Duodenal mucosa (tissue), 2 donors: Measurements from ENCODE around the gene LCP1.

Experiments used
- H3K27ac ChIP-seq: one replicate; pipeline ENCODE4 v1.7.0; 2013; ENCODE audit warnings: low read depth, low read length
- H3K27me3 ChIP-seq, 2 donors: one replicate each; pipeline ENCODE4 v1.7.0; 2013; ENCODE audit warnings: low read length in 2 of 2, control low read depth in 1 of 2; ENCODE audit not compliant: insufficient read depth in 2 of 2, control insufficient read depth in 1 of 2
- H3K36me3 ChIP-seq, 2 donors: one replicate each; pipeline ENCODE4 v1.7.0; 2013; ENCODE audit warnings: low read length in 2 of 2, control low read depth in 1 of 2; ENCODE audit not compliant: insufficient read depth in 2 of 2, control insufficient read depth in 1 of 2
- H3K4me1 ChIP-seq, 2 donors: one replicate each; pipeline ENCODE4 v1.7.0; 2013; ENCODE audit warnings: low read length in 2 of 2, control low read depth in 1 of 2; ENCODE audit not compliant: insufficient read depth in 2 of 2, control insufficient read depth in 1 of 2
- H3K4me3 ChIP-seq, 2 donors: one replicate each; pipeline ENCODE4 v1.7.0; 2013; ENCODE audit warnings: low read length in 2 of 2, low read depth in 1 of 2
- H3K9ac ChIP-seq, 2 donors: one replicate each; pipeline ENCODE4 v1.7.0; 2013; ENCODE audit warnings: low read length in 2 of 2, low read depth in 1 of 2
- H3K9me3 ChIP-seq, 2 donors: one replicate each; pipeline ENCODE4 v1.7.0; 2013; ENCODE audit warnings: low read length in 2 of 2, control low read depth in 1 of 2; ENCODE audit not compliant: control insufficient read depth in 1 of 2

LCP1 gene

DNA sequence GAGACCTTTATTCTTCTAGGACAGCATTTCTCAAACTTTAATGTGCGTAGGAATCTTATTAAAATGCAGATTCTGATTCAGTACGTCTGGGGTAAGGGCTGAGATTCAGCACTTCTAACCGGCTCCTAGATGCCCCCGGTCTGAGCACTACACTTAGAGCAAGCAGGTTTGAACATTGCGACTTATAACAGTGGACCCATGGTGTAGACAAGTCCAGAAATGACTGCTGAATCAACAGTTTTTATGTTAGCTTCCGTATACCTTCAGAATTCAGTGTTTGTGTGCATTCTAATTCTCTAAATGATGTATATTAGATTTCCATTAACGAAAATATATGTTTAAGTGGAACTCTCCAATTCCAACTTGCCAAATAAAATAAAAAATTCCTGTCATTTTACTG is 59.7 kb downstream of the LCP1 start:
- H3K9me3 ChIP-seq, result no peaks in the 10 kb centered on the region
- no peak overlapping the region for H3K4me3 ChIP-seq
- no peaks in the 10 kb centered on the region for H3K4me1 ChIP-seq
- H3K27me3 ChIP-seq, result no peaks in the 10 kb centered on the region
- no peak overlapping the region for H3K27ac ChIP-seq
- H3K36me3 ChIP-seq, result no peaks in the 10 kb centered on the region
- H3K9ac ChIP-seq, result no peak overlapping the region

DNA sequence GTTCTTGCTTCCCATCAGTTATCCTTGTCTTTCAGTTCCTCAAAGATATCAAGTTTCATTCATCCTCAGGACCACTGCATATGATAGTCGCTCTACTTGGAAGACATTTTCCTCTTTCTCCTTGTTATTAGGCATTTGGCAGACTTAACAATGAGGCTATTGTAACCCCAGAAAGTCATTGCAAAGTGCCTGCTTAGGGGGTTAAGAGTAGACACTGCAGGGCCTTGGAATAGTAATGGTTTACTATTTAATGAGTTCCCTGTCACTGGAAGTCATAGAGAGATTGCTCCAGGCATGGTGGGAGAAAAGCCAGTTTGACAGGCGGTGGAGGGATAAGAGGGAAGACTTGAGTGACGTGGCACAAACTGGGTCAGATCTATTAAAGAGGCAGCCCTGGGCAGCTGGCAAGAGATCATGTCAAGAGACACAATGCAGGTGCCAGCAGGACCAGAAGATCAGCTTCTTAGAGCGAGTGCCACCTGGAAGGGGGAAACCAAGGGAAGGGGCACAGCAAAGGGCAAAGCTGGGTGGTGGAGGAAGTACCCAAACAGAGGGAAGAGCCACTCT is 60.3 kb downstream of the LCP1 start:
- H3K4me3 ChIP-seq, result no peak overlapping the region
- H3K36me3 ChIP-seq, result no peaks in the 10 kb centered on the region
- H3K27me3 ChIP-seq, result no peaks in the 10 kb centered on the region
- H3K9ac ChIP-seq, result no peak overlapping the region
- no peak overlapping the region for H3K27ac ChIP-seq
- no peaks in the 10 kb centered on the region for H3K4me1 ChIP-seq
- no peaks in the 10 kb centered on the region for H3K9me3 ChIP-seq

DNA sequence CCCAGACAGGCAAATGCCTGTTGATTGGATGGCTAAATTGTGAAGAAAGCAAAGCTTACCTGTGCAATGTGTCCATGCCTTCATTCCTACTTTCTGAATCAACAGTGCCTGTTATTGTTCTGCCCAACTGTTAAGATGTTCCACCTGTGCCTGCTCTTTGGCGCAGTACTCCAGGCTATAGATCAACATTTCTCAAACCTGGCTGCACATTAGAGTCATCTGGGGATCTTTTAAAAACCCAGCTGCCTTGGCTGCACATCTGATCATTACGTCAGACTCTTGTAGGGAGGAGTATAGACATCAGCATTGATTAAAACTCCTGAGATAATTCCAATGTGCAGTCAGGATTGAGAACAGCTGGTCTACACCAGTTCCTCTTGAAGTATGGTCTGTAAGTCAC is 60.9 kb downstream of the LCP1 start:
- Histone ChIP-seq H3K4me1 (no peaks in the 10 kb centered on the region), H3K27me3 (no peaks in the 10 kb centered on the region), H3K9ac (no peak overlapping the region), H3K9me3 (no peaks in the 10 kb centered on the region), H3K4me3 (no peak overlapping the region), H3K36me3 (no peaks in the 10 kb centered on the region), H3K27ac (no peak overlapping the region)

DNA sequence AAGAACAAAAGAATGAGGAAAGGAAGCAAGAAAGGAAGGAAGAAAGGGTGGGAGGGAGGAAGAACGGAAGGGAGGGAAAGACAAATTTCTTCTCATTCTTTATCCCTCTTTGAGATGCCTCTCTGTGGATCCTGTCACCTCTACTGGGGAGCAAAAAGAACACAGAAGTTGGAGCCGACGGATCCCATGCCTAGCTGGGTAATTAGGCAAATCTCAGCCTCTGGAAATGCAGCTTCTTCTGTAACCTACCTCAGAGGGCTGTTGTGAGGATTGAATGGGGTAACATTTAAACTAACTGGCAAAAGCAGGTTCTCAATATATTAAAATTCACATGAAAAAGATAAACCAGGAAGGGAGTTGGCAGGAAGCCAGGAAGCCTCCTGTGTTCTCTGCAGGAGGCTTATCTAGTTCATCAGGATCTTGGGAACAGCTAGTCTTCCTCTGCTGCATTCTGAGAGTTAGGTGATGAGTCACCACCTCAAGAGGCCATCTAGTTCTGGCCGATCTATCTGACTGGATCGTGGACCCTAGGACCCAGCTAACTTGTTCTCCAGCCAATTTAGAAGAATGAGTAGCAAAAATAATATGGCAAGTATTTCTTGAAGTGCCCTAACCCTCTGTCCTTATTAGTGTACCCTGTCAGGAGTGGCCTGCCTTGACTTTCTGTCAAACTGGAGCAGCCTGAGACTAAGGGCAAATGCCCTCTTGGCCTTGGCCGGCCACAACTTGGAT is 61.9 kb downstream of the LCP1 start:
- Histone ChIP-seq H3K9me3 (no peaks in the 10 kb centered on the region), H3K27me3 (no peaks in the 10 kb centered on the region), H3K4me3 (no peak overlapping the region), H3K36me3 (no peaks in the 10 kb centered on the region), H3K9ac (no peak overlapping the region), H3K4me1 (no peaks in the 10 kb centered on the region), H3K27ac (no peak overlapping the region)

DNA sequence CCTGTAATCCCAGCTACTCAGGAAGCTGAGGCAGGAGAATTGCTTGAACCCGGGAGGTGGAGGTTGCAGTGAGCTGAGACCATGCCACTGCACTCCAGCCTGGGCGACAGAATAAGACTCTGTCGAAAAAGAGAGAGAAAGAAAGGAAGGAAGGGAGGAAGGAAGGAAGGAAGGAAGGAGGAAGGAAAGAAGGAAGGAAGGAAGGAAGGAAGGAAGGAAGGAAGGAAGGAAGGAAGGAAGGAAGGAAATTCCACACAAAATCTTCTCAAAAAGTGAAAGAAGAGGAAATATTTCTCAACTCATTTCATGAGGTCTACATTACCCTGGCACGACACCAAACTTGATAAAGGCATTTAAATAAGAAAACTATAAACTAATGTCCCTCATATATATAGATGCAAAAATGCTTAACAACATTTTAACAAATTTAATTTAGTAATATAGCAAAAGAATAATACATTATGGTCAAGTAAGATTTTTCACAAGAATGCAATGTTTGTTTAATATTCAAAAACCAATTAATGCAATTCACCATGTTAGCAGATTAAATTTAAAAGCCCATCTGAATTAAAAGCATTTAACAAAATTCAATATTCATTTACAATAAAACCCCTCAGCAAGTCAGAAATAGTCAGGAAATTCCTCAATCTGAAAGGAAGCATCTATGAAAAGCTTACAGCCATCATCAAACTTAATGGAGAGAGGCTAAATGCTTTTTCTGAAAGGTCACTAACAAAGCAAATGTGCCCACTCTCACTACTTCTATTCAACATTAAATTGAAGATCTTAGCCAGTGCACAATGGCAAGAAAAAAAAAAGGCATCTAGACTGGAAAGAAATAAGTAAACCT is 65.1 kb downstream of the LCP1 start:
- H3K9ac ChIP-seq, result no peak overlapping the region
- H3K36me3 ChIP-seq, result no peaks in the 10 kb centered on the region
- no peaks in the 10 kb centered on the region for H3K4me1 ChIP-seq
- no peak overlapping the region for H3K4me3 ChIP-seq
- no peak overlapping the region for H3K27ac ChIP-seq
- H3K9me3 ChIP-seq, result no peaks in the 10 kb centered on the region
- H3K27me3 ChIP-seq, result no peaks in the 10 kb centered on the region

DNA sequence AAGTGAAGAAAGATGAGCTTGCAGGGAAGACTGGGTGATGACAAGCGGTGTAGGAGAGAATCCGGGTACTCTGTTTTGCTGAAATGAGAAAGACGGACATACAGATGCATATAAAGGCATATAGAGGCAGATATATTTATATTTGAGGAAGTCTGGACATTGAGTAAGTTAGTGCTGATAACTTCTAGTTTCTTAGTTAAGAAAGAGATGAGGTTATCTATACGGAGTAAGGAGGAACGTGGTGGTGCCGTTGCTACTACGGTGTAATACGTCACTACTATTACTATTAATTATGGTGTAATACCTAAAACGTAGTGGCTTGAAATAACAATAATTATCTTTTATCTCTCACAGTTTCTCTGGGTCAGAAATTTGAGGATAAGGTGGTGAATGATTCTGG is 67.4 kb downstream of the LCP1 start:
- Histone ChIP-seq H3K9me3 (no peaks in the 10 kb centered on the region), H3K4me3 (no peak overlapping the region), H3K9ac (no peak overlapping the region), H3K27ac (no peak overlapping the region), H3K36me3 (no peaks in the 10 kb centered on the region), H3K4me1 (no peaks in the 10 kb centered on the region), H3K27me3 (no peaks in the 10 kb centered on the region)

DNA sequence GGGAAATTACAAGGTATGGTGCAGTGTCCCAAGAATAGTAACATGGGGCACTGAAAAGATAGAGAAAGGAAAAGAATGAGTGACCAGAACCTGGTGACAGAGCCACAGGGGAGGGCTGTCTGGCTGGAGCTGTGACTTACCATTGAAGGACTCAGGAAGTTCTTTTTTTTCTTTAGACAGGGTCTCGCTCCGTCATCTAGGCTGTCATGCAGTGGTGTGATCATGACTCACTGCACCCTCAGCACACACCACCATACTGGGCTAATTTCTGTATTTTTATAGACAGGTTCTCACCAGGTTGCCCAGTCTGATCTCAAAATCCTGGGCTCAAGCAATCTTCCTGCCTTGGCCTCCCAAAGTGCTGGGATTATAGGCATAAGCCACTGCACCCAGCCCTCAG is 68.4 kb downstream of the LCP1 start:
- H3K4me1 ChIP-seq, result no peaks in the 10 kb centered on the region
- H3K36me3 ChIP-seq, result no peaks in the 10 kb centered on the region
- no peak overlapping the region for H3K9ac ChIP-seq
- H3K27ac ChIP-seq, result no peak overlapping the region
- H3K9me3 ChIP-seq, result no peaks in the 10 kb centered on the region
- no peak overlapping the region for H3K4me3 ChIP-seq
- H3K27me3 ChIP-seq, result no peaks in the 10 kb centered on the region

DNA sequence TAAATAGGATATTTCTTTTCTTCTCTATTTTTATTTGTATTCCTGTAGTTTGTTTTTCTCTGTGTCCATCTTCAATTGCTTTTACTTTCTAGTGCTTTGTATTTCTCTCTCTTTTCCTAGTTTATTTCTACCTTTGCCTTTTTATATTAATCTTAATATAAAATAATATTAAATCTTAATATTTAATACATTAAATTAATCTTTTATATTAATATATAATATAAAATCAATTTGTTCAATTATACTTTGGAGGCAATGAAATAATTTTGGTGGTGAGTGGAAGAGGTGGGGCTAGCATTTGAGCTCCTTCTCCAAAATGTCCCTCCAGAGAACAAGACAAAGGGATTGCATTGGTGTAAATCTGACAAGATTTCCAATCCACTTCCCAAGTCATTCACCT is 70.8 kb downstream of the LCP1 start:
- no peak overlapping the region for H3K27ac ChIP-seq
- H3K4me3 ChIP-seq, result no peak overlapping the region
- H3K9me3 ChIP-seq, result no peaks in the 10 kb centered on the region
- H3K27me3 ChIP-seq, result no peaks in the 10 kb centered on the region
- no peaks in the 10 kb centered on the region for H3K36me3 ChIP-seq
- H3K9ac ChIP-seq, result no peak overlapping the region
- no peaks in the 10 kb centered on the region for H3K4me1 ChIP-seq

DNA sequence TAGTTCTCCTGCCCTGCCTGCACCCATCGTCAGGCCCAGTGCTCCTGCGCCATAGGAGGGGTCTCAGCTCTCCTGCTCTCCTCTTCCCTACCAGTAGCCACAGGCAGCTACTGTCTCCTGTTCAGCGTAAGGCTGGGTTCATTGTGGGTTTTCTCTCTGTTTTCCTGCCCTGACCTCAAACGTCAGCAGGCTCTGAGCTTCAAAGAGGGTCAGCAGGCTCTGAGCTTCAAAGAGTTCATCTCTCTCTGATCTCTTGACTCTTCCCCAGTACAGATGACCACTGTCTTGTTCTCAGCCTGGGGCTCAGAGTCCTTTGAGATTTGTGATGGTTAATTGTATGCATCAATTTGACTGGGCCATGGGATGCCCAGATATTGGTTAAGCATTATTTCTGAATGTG is 72.5 kb downstream of the LCP1 start:
- Histone ChIP-seq H3K9me3 (no peaks in the 10 kb centered on the region), H3K27ac (no peak overlapping the region), H3K27me3 (no peaks in the 10 kb centered on the region), H3K4me1 (no peaks in the 10 kb centered on the region), H3K36me3 (no peaks in the 10 kb centered on the region), H3K4me3 (no peak overlapping the region), H3K9ac (no peak overlapping the region)

DNA sequence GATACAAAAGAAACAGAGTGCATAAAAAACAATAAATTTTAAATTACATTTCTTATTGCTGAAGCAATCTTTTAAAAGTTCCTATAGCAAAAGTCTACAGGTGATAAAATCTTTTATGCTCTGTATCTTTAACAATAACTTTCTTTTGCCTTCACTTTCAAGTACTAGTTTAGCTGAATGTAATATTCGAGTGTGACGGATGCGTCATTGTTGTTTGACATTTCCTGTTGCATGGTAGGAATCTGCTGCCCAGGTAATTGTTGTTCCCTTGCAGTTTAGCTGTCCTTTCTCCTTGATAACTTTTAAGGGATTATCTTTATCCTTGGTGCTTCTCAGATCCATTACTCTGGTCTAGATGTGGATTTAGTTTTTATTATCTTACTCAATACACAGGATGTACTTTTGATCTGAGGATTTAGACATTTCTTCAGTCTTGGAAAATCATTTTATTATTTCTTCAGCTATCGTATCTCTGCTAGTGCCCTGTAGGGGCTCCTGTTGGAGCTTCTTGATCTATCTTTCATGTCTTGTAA is 75.1 kb downstream of the LCP1 start:
- Histone ChIP-seq H3K4me3 (no peak overlapping the region), H3K27me3 (no peaks in the 10 kb centered on the region), H3K9ac (no peak overlapping the region), H3K36me3 (no peaks in the 10 kb centered on the region), H3K4me1 (no peaks in the 10 kb centered on the region), H3K27ac (no peak overlapping the region), H3K9me3 (no peaks in the 10 kb centered on the region)
